Neural crest cell (in vitro differentiated cells): Measurements from ENCODE around the gene HTATIP2. TPM values are rescaled to one million over a fixed set of nuclear protein-coding genes. Genes with fewer than 3 reads are reported as not detected.
A peak's percentile ranks its signal among the peaks of the same experiment; 100 is the strongest.

ENCODE experiments used
- DNase-seq: peaks from one replicate; pipeline ENCODE4 v3.0.0; 2021; ENCODE audit warnings: low read depth, mixed read lengths, low spot score
- H3K27ac Mint-ChIP-seq: one replicate; pipeline ENCODE4 v1.8.0; 2021; ENCODE audit warnings: mild to moderate bottlenecking, mixed read lengths; ENCODE audit not compliant: unreplicated experiment
- H3K27me3 Mint-ChIP-seq: 2 replicates; pipeline ENCODE4 v1.8.0; 2021; ENCODE audit warnings: low read depth, mild to moderate bottlenecking, mixed read lengths
- H3K36me3 Mint-ChIP-seq: 2 replicates; pipeline ENCODE4 v1.8.0; 2021; ENCODE audit warnings: low read depth, mild to moderate bottlenecking, mixed read lengths
- H3K4me1 Mint-ChIP-seq: 2 replicates; pipeline ENCODE4 v1.8.0; 2021; ENCODE audit warnings: mixed read lengths
- H3K4me3 Mint-ChIP-seq: one replicate; pipeline ENCODE4 v1.8.0; 2021; ENCODE audit warnings: mild to moderate bottlenecking, mixed read lengths
- H3K9me3 Mint-ChIP-seq: 2 replicates; pipeline ENCODE4 v1.8.0; 2021; ENCODE audit warnings: mixed read lengths
- CTCF ChIP-seq: fragments of 200-600 bp; sonication (generic); conservative IDR thresholded peaks from 2 replicates; pipeline ENCODE4 v1.5.0; 2021; ENCODE audit warnings: antibody characterized with exemption, mild to moderate bottlenecking
- total RNA-seq: library from RNA; stranded (reverse); gene quantifications from 2 replicates; pipeline ENCODE4 v1.2.1, GENCODE V29; 2021

The HTATIP2 gene
- total RNA-seq, 1 donor from 2014 or later = 17.8 TPM

- no peak overlapping the region for H3K27ac Mint-ChIP-seq
- H3K4me1 Mint-ChIP-seq = peaks cover 14% of the 10 kb centered on the region
- H3K9me3 Mint-ChIP-seq = no peaks in the 10 kb centered on the region
- peaks cover 71% of the 10 kb centered on the region for H3K27me3 Mint-ChIP-seq
- H3K4me3 Mint-ChIP-seq = no peak overlapping the region
- peak; percentile 34 for DNase-seq
- no peaks in the 10 kb centered on the region for H3K36me3 Mint-ChIP-seq
- TF ChIP-seq CTCF = peak; percentile 67
These were observed 25.9 kb upstream of the HTATIP2 start for GRCh38 chr11:20337526-20338154.

- Mint-ChIP-seq H3K9me3 (peaks cover 3% of the 10 kb centered on the region), H3K27ac (no peak overlapping the region), H3K4me1 (peaks cover 9% of the 10 kb centered on the region), H3K27me3 (peaks cover 78% of the 10 kb centered on the region), H3K4me3 (no peak overlapping the region), H3K36me3 (no peaks in the 10 kb centered on the region)
- peak; percentile 25 for DNase-seq
- TF ChIP-seq CTCF = no peak
These were observed 21.0 kb upstream of the HTATIP2 start for GRCh38 chr11:20342347-20343141.

GRCh38 chr11:20351136-20351535 lies 12.4 kb upstream of the HTATIP2 start:
- TF ChIP-seq CTCF = no peak
- no peak overlapping the region for H3K4me3 Mint-ChIP-seq
- H3K36me3 Mint-ChIP-seq = no peaks in the 10 kb centered on the region

GRCh38 chr11:20351751-20352262 lies 11.7 kb upstream of the HTATIP2 start:
- H3K27ac Mint-ChIP-seq = no peak overlapping the region

More at GRCh38 chr11:20351136-20351535, 12.4 kb upstream of the HTATIP2 start:
- Mint-ChIP-seq H3K9me3 (no peaks in the 10 kb centered on the region), H3K27me3 (peaks cover 41% of the 10 kb centered on the region), H3K27ac (no peak overlapping the region), H3K4me1 (peaks cover 5% of the 10 kb centered on the region)
- no peak for DNase-seq

More at GRCh38 chr11:20351751-20352262, 11.7 kb upstream of the HTATIP2 start:
- H3K36me3 Mint-ChIP-seq = no peaks in the 10 kb centered on the region
- H3K9me3 Mint-ChIP-seq = no peaks in the 10 kb centered on the region
- H3K4me3 Mint-ChIP-seq = no peak overlapping the region
- TF ChIP-seq CTCF = no peak
- DNase-seq = no peak
- H3K27me3 Mint-ChIP-seq = peaks cover 39% of the 10 kb centered on the region
- H3K4me1 Mint-ChIP-seq = peaks cover 5% of the 10 kb centered on the region
